Renal cortex interstitium (tissue), 15 donors: Measurements from ENCODE around the gene ANKEF1. TPM values are rescaled to one million over a fixed set of nuclear protein-coding genes. Genes with fewer than 3 reads are reported as not detected.

Experiments
- DNase-seq, 11 donors: peaks; one replicate each; pipeline ENCODE4 v3.0.0-alpha.2; 2013; ENCODE audit warnings: low read depth in 9 of 11, low spot score in 4 of 11; ENCODE audit errors: extremely low read depth in 1 of 11
- long read RNA-seq, 16 experiments: transcript quantifications; one replicate each; lab custom pipeline, GENCODE V29; 2026
- polyA plus RNA-seq, 3 donors: library from polyadenylated mRNA; unstranded; fragments of 120-200 nt; gene quantifications; one replicate each; pipeline ENCODE4 v1.2.1, GENCODE V29; 2013; ENCODE audit not compliant: insufficient read length in 3 of 3

ANKEF1 gene
- 10 to 100 TPM in 1 of 3 donors, 1 to 10 TPM in 2; 7.2 to 10.2 (median 7.3) TPM for polyA plus RNA-seq
- long read RNA-seq, donor 1, full-length matches to known transcripts = 2 of 2 reads
- long read RNA-seq, donor 1, partial matches to known transcripts = 0 of 2 reads
- long read RNA-seq, donor 1, other reads (novel, unspliced or antisense) = 0 of 2 reads
- long read RNA-seq, donor 2, full-length matches to known transcripts = 2 of 2 reads
- long read RNA-seq, donor 2, partial matches to known transcripts = 0 of 2 reads
- long read RNA-seq, donor 2, other reads (novel, unspliced or antisense) = 0 of 2 reads
- long read RNA-seq, donor 3, full-length matches to known transcripts = 2 of 2 reads
- long read RNA-seq, donor 3, partial matches to known transcripts = 0 of 2 reads
- long read RNA-seq, donor 3, other reads (novel, unspliced or antisense) = 0 of 2 reads
- long read RNA-seq, donor 4, full-length matches to known transcripts = 2 of 2 reads
- long read RNA-seq, donor 4, partial matches to known transcripts = 0 of 2 reads
- long read RNA-seq, donor 4, other reads (novel, unspliced or antisense) = 0 of 2 reads
- long read RNA-seq, donor 5, full-length matches to known transcripts = 3 of 3 reads
- long read RNA-seq, donor 5, partial matches to known transcripts = 0 of 3 reads
- long read RNA-seq, donor 5, other reads (novel, unspliced or antisense) = 0 of 3 reads
- long read RNA-seq, donor 6 = 0 reads
- long read RNA-seq, donor 7, full-length matches to known transcripts = 1 of 1 reads
- long read RNA-seq, donor 7, partial matches to known transcripts = 0 of 1 reads
- long read RNA-seq, donor 7, other reads (novel, unspliced or antisense) = 0 of 1 reads
- long read RNA-seq, donor 8, full-length matches to known transcripts = 1 of 6 reads
- long read RNA-seq, donor 8, partial matches to known transcripts = 5 of 6 reads
- long read RNA-seq, donor 8, other reads (novel, unspliced or antisense) = 0 of 6 reads
- long read RNA-seq, donor 9, full-length matches to known transcripts = 1 of 1 reads
- long read RNA-seq, donor 9, partial matches to known transcripts = 0 of 1 reads
- long read RNA-seq, donor 9, other reads (novel, unspliced or antisense) = 0 of 1 reads
- long read RNA-seq, donor 10 = 0 reads
- long read RNA-seq, donor 11, full-length matches to known transcripts = 1 of 1 reads
- long read RNA-seq, donor 11, partial matches to known transcripts = 0 of 1 reads
- long read RNA-seq, donor 11, other reads (novel, unspliced or antisense) = 0 of 1 reads
- long read RNA-seq, donor 12, full-length matches to known transcripts = 1 of 1 reads
- long read RNA-seq, donor 12, partial matches to known transcripts = 0 of 1 reads
- long read RNA-seq, donor 12, other reads (novel, unspliced or antisense) = 0 of 1 reads
- long read RNA-seq, donor 13, full-length matches to known transcripts = 2 of 2 reads
- long read RNA-seq, donor 13, partial matches to known transcripts = 0 of 2 reads
- long read RNA-seq, donor 13, other reads (novel, unspliced or antisense) = 0 of 2 reads
- long read RNA-seq, donor 14 = 0 reads
- long read RNA-seq, donor 15 = 0 reads
- long read RNA-seq, donor 16, full-length matches to known transcripts = 3 of 10 reads
- long read RNA-seq, donor 16, partial matches to known transcripts = 7 of 10 reads
- long read RNA-seq, donor 16, other reads (novel, unspliced or antisense) = 0 of 10 reads

- peak; percentile 17 to 69 (median 59) for DNase-seq
Observed at GRCh38 chr20:10034717-10035571, at the start of gene ANKEF1. ANKEF1 (plus strand) TSS chr20:10034987; CDS start chr20:10038302, 3,315 bp downstream.

GRCh38 chr20:9985281-9985680 is 49.5 kb upstream of the ANKEF1 start:
- no peak for DNase-seq

- DNase-seq = no peak
Observed at GRCh38 chr20:9985773-9986172, 49.0 kb upstream of the ANKEF1 start.

GRCh38 chr20:9989066-9989724 is 45.6 kb upstream of the ANKEF1 start:
- peak in 1 of 11 donors; percentile 22 for DNase-seq

- no peak for DNase-seq
Observed at GRCh38 chr20:9993137-9993536, 41.6 kb upstream of the ANKEF1 start.

- DNase-seq = no peak
Observed at GRCh38 chr20:9994676-9995075, 40.1 kb upstream of the ANKEF1 start.

- DNase-seq = no peak
Observed at GRCh38 chr20:9995510-9996272, 39.1 kb upstream of the ANKEF1 start.

GRCh38 chr20:9996944-9997343 is 37.8 kb upstream of the ANKEF1 start:
- no peak for DNase-seq

GRCh38 chr20:9999645-10000044 is 35.1 kb upstream of the ANKEF1 start:
- DNase-seq = no peak

- no peak for DNase-seq
Observed at GRCh38 chr20:10002866-10003265, 31.9 kb upstream of the ANKEF1 start.

GRCh38 chr20:10004900-10005299 is 29.9 kb upstream of the ANKEF1 start:
- DNase-seq = no peak

GRCh38 chr20:10005885-10006284 is 28.9 kb upstream of the ANKEF1 start:
- no peak for DNase-seq

GRCh38 chr20:10006447-10007090 is 28.2 kb upstream of the ANKEF1 start:
- DNase-seq = no peak

- DNase-seq = no peak
Observed at GRCh38 chr20:10007158-10007557, 27.6 kb upstream of the ANKEF1 start.

GRCh38 chr20:10007747-10008146 is 27.0 kb upstream of the ANKEF1 start:
- no peak for DNase-seq

GRCh38 chr20:10012464-10012863 is 22.3 kb upstream of the ANKEF1 start:
- DNase-seq = no peak
